CD4-positive, alpha-beta T cell treated with Interleukin-12 subunit alpha and Interleukin-12 subunit beta, for 1 hour (primary cell): Measurements from ENCODE around the gene PTPRR.

ENCODE experiments used
- DNase-seq: peaks from one replicate; pipeline ENCODE4 v3.0.0-alpha.2; 2020

Gene PTPRR

DNA sequence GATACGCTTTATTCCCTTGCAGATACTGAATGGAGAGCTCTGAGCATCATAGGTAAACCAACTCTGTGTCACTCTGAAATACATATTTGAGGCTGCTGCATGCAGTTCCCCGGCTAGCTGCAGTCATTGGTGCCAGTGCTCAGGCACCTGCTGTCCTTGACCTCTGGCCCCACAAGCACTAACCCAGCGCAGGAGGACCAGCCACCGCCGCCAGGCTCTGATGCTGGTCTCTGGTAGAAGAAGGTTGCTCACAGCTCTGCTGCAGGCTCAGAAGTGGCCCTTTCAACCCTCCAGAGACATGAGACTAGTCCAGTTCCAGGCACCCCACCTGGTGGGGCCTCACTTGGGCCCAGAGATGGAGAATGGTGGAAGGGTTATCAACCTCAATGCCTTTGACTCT lies 248.8 kb downstream of the PTPRR start:
- DNase-seq = no peak

DNA sequence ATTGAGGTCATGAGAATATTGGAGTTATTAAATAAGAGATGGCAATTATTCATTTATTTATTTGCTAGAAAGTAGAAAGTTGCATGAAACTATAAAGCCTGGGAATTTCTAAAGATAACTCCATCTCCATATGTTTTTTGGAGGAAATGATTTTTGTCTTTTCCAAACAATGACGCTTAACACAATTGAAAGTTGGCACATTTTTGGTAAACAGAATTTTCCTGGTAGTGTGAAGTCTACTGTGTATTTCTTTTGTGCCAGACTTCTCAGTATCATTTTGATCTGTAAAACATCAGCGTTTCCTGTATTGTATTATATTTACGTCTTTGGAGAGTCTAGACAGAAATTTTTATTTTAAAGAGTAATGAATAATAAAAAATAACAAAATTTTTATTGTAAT lies 249.6 kb downstream of the PTPRR start:
- DNase-seq = no peak

GRCh38 chr12:70667253-70667652 lies 253.3 kb downstream of the PTPRR start:
- DNase-seq = no peak

DNA sequence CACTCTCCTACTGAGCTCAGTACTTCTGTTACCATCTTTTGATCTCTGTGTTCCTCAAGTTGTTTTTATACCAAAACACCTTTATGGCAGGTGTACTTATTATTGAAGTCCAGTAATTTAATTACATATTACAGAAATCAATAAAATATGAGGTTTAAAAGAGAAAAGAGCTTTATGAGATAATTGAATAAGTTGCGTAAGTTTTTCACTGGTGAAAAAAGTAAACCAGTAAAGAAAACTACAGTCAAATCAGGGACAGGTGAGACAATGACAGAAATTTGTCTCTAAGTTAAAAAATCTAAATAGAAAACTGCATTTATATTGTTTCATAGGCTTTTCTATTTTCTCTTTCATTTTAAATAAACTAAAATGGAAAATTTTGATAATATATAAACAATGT lies 254.2 kb downstream of the PTPRR start:
- DNase-seq = no peak

- no peak for DNase-seq
Measured at GRCh38 chr12:70664465-70664881, 256.1 kb downstream of the PTPRR start.

DNA sequence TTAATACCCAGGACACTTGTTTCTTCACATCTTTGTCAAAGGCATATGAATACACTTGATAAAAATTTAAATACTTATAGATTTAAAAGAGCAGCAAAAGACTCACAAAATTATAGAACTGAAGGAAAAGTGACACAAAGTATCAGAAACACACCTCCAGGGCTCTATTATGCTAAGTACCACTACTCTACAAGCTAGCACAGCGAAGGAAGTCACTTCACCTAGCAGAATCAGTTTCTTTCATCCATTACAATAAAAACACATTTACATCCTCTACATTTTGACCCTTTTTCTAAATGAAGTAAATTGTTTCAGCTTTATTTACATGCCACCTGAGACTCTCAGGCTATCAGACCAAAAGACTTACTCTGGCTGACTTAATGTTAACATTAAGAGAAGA lies 256.7 kb downstream of the PTPRR start:
- no peak for DNase-seq

DNA sequence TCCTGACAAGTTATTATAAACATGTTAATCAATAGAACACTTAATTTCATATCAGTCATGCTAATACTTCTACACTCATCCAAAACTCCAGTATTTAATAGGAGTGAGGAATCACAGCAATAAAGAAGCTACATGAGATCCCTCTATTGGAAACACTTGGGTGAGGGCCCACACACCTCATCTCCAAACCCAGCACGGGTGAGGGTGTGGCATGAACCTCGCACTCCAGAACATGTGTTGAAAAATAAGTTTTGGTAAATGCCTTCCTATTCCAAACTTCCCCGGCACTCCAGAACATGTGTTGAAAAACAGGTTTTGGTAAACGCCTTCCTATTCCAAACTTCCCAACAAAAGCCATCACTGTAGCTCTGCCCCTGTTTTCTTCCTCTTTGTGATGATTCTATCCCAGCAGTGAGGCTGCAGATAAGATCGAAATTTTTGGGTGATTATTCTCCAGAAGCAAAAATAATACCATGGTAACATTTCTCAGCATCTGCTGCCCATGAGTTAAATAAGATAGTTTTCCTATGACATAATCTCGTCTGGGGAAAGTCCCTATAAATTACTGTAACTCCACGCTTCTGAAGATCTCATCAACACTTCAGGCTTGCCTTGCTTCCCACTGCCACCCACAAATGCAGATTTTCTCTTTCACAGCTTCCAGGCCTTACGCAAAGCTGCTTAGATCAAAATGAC lies 258.9 kb downstream of the PTPRR start:
- DNase-seq = no peak

- DNase-seq = peak; percentile 5
Measured at GRCh38 chr12:70660620-70661219, 259.8 kb downstream of the PTPRR start.

DNA sequence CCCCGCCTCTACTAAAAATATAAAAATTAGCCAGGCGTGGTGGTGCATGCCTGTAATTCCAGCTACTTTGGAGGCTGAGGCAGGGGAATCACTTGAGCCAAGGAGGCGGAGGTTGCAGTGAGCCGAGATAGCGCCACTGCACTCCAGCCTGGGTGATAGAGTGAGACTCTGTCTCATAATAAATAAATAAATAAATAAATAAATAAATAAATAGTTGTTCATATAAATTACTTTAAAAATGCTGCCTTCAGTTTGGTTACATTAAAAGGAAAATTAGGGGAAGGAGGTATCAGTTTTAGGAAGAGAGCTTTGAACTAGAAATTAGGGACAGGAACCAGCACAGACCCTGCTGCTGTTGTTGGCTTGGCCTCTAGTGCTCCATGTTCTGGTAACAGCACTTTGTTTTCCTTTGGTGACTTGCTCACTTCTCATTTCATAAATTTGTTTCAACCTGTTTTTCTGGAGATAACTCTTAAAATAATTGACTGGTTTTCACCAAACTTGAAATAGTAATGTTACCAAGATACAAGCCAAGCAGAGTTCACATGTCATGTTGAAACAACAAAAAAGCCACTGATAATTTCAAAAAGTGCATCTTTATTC lies 260.4 kb downstream of the PTPRR start:
- DNase-seq = no peak

- DNase-seq = no peak
Measured at GRCh38 chr12:70659077-70659606, 261.4 kb downstream of the PTPRR start.

- no peak for DNase-seq
Measured at GRCh38 chr12:70657616-70658286, 262.8 kb downstream of the PTPRR start.

DNA sequence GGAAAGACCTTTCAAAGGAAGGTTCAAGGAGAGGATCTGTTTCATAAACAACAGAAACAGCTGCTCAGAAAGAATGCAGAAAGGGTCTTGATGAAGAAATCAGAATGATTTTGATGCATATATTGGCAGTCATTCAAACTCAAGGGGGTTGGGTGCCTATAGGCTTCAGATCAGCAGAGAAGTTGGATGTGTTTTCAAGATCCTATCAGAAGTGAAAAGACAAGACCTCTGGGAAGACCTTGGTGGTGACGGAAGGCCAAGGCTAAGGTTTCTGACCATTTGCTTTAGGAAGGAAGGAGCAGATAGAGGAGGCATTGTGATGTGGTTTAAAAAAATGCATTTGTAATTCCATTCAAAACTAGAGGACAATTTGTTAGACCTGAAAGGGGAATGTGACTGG lies 268.1 kb downstream of the PTPRR start:
- DNase-seq = no peak

GRCh38 chr12:70648831-70649230 lies 271.7 kb downstream of the PTPRR start:
- DNase-seq = no peak

- no peak for DNase-seq
Measured at GRCh38 chr12:70648191-70648590, 272.3 kb downstream of the PTPRR start.

DNA sequence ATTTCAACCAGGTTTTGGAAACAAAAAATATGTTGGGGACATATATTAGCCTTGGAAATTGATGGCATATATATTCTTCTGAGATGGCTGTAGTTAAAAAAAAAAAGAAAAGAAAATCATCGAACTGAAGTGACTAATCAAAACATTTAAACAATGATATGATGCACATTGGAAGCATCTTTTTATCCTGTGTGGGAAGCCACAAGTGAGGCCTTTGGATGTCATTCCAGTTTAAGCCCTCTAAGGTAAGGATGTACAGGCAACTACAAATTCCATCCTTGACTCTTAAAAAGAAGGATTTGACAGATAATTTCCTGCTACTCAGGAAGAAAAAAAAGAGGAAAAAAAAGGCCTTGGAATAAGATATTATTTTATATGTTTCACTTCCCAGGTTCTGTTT lies 273.7 kb downstream of the PTPRR start:
- no peak for DNase-seq

GRCh38 chr12:70645494-70646317 lies 274.8 kb downstream of the PTPRR start:
- peak; percentile 12 for DNase-seq

GRCh38 chr12:70644861-70645260 lies 275.7 kb downstream of the PTPRR start:
- no peak for DNase-seq

GRCh38 chr12:70643939-70644338 lies 276.6 kb downstream of the PTPRR start:
- no peak for DNase-seq

DNA sequence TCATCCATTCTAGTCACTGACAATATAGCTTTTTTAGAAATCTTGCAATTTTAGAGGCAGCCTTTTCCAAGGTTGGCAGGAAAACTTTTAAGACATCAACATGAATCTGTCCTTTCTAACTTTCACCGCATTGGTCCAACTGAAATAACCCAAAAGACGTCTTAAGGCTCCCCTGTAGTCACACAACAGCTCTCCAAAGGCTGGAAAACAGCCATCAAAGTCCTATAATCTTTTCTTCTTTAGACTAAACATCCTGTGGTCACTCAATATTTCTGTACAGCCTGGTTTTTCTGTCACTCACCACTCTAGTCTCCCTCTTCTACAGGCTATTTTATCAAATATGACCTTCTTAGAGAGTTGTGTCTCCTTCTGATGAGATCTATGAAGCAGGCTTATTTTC lies 278.8 kb downstream of the PTPRR start:
- no peak for DNase-seq

- no peak for DNase-seq
Measured at GRCh38 chr12:70640901-70641300, 279.6 kb downstream of the PTPRR start.

- DNase-seq = no peak
Measured at GRCh38 chr12:70639535-70639934, 281.0 kb downstream of the PTPRR start.

DNA sequence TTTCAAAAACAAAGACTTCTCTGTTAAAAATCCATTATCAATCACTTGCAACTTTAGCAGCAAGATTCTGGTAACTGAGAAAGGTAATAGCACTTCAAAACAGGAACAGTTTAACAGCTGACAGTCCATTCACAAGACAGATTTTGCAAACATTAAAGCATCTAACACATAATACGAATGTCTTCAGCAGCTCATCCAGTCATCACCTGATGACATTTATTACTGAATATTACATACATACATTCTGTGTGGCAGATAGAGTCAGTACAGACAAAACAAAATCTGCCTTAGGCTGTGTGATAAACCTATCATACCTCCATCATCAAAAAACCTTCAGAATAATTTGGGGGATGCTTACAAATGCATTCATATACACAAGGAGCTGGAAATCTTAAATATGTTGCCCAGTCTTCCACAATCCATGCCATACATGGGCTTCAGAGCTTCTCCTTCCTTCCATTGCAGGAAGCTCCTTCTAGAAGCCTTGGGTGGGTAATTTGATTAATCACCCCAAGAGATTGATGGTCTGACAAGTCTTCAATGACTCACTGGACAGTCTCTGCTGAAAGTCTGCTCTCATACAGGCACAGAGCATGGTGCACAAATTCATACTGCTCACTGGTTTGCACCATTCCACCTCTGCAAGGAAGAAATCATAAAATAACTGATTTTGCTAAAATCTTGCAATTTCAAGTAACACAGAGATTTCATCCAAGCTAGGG lies 281.7 kb downstream of the PTPRR start:
- DNase-seq = no peak
